Subcutaneous abdominal adipose tissue (tissue), 5 donors: ENCODE data around the gene KTN1.

Experiments used
- H3K27ac ChIP-seq: one replicate; pipeline ENCODE4 v1.7.0; 2013; ENCODE audit warnings: low read depth, mild to moderate bottlenecking, inconsistent platforms, low read length, moderate library complexity
- H3K27me3 ChIP-seq, 5 donors: one replicate each; pipeline ENCODE4 v1.7.0; 2013; ENCODE audit warnings: low read length in 5 of 5, inconsistent platforms in 1 of 5; ENCODE audit not compliant: control insufficient read depth in 5 of 5, insufficient read depth in 4 of 5
- H3K36me3 ChIP-seq, 5 donors: one replicate each; pipeline ENCODE4 v1.7.0; 2013; ENCODE audit warnings: low read length in 5 of 5; ENCODE audit not compliant: control insufficient read depth in 5 of 5, insufficient read depth in 5 of 5
- H3K4me1 ChIP-seq, 5 donors: one replicate each; pipeline ENCODE4 v1.7.0; 2013; ENCODE audit warnings: low read length in 5 of 5, mild to moderate bottlenecking in 3 of 5, moderate library complexity in 1 of 5; ENCODE audit not compliant: control insufficient read depth in 5 of 5, insufficient read depth in 5 of 5
- H3K4me3 ChIP-seq, 5 donors: one replicate each; pipeline ENCODE4 v1.7.0; 2013; ENCODE audit warnings: low read length in 5 of 5, low read depth in 1 of 5
- H3K9ac ChIP-seq, 5 donors: one replicate each; pipeline ENCODE4 v1.7.0; 2013; ENCODE audit warnings: low read length in 5 of 5, mild to moderate bottlenecking in 4 of 5, moderate library complexity in 3 of 5
- H3K9me3 ChIP-seq, 5 donors: one replicate each; pipeline ENCODE4 v1.7.0; 2013; ENCODE audit warnings: low read length in 5 of 5; ENCODE audit not compliant: control insufficient read depth in 5 of 5
- donor health status: healthy.
- donor health status: healthy.
- donor health status: healthy.
- donor health status: healthy.
- donor health status: healthy.

KTN1 gene

GRCh38 chr14:55587847-55588246, 7.8 kb downstream of the KTN1 start:
- H3K27ac ChIP-seq = no peak overlapping the region
- H3K4me1 ChIP-seq = peaks cover 0 to 48% (median 32%) of the 10 kb centered on the region in 5 donors
- no peaks in the 10 kb centered on the region for H3K27me3 ChIP-seq

GRCh38 chr14:55588259-55588699, 8.3 kb downstream of the KTN1 start:
- Histone ChIP-seq H3K27me3 (no peaks in the 10 kb centered on the region), H3K36me3 (no peaks in the 10 kb centered on the region), H3K9me3 (no peaks in the 10 kb centered on the region), H3K27ac (no peak overlapping the region), H3K4me3 (no peak overlapping the region), H3K9ac (no peak overlapping the region), H3K4me1 (peaks cover 0 to 48% (median 31%) of the 10 kb centered on the region in 5 donors)

More at GRCh38 chr14:55587847-55588246, 7.8 kb downstream of the KTN1 start:
- H3K9ac ChIP-seq = no peak overlapping the region
- H3K36me3 ChIP-seq = no peaks in the 10 kb centered on the region
- no peaks in the 10 kb centered on the region for H3K9me3 ChIP-seq
- no peak overlapping the region for H3K4me3 ChIP-seq

GRCh38 chr14:55589171-55589570, 9.2 kb downstream of the KTN1 start:
- Histone ChIP-seq H3K36me3 (no peaks in the 10 kb centered on the region), H3K4me3 (no peak overlapping the region), H3K9ac (no peak overlapping the region), H3K27ac (no peak overlapping the region), H3K27me3 (no peaks in the 10 kb centered on the region), H3K9me3 (no peaks in the 10 kb centered on the region), H3K4me1 (peaks cover 0 to 39% (median 24%) of the 10 kb centered on the region in 5 donors)

- Histone ChIP-seq H3K27ac (no peak overlapping the region), H3K9me3 (no peaks in the 10 kb centered on the region), H3K27me3 (no peaks in the 10 kb centered on the region), H3K4me3 (no peak overlapping the region), H3K36me3 (no peaks in the 10 kb centered on the region), H3K4me1 (peaks cover 0 to 20% (median 14%) of the 10 kb centered on the region in 5 donors), H3K9ac (no peak overlapping the region)
Observed at GRCh38 chr14:55592436-55592835, 12.4 kb downstream of the KTN1 start.

GRCh38 chr14:55593698-55594097, 13.7 kb downstream of the KTN1 start:
- no peaks in the 10 kb centered on the region for H3K27me3 ChIP-seq
- no peak overlapping the region for H3K27ac ChIP-seq
- H3K9ac ChIP-seq = no peak overlapping the region
- no peaks in the 10 kb centered on the region for H3K9me3 ChIP-seq
- no peaks in the 10 kb centered on the region for H3K36me3 ChIP-seq
- peaks cover 0 to 7% (median 5%) of the 10 kb centered on the region in 5 donors for H3K4me1 ChIP-seq
- H3K4me3 ChIP-seq = no peak overlapping the region

DNA sequence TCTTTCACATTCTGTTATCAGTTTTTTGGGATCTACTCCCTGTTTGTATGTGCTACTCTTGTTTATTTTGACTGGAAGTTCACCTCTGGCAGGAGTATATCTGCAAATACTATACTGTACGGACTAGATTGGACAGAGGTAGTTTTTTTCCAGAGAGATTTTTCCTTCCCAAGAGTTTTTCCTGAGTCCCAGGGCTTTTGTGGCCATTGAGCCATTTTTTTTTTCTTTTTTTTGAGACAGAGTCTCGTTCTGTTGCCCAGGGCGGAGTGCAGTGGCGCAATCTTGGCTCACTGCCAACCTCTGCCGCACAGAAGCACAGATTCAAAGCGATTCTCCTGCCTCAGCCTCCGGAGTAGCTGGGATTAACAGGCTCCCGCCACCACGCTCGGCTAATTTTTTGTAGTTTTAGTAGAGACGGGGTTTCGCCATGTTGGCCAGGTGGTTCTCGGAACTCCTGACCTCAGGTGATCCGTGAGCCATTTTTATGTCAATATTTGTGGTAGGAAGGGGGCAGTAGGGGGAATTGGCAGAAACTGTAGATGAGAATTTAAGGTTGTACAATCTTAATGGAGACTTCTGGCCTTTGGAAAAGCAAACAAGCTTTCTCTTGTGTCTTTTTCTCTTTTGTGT, 19.4 kb downstream of the KTN1 start:
- Histone ChIP-seq H3K36me3 (no peaks in the 10 kb centered on the region), H3K4me1 (peaks cover 0 to 21% (median 6%) of the 10 kb centered on the region in 5 donors), H3K9ac (no peak overlapping the region), H3K4me3 (no peak overlapping the region), H3K27me3 (no peaks in the 10 kb centered on the region), H3K9me3 (no peaks in the 10 kb centered on the region), H3K27ac (no peak overlapping the region)

DNA sequence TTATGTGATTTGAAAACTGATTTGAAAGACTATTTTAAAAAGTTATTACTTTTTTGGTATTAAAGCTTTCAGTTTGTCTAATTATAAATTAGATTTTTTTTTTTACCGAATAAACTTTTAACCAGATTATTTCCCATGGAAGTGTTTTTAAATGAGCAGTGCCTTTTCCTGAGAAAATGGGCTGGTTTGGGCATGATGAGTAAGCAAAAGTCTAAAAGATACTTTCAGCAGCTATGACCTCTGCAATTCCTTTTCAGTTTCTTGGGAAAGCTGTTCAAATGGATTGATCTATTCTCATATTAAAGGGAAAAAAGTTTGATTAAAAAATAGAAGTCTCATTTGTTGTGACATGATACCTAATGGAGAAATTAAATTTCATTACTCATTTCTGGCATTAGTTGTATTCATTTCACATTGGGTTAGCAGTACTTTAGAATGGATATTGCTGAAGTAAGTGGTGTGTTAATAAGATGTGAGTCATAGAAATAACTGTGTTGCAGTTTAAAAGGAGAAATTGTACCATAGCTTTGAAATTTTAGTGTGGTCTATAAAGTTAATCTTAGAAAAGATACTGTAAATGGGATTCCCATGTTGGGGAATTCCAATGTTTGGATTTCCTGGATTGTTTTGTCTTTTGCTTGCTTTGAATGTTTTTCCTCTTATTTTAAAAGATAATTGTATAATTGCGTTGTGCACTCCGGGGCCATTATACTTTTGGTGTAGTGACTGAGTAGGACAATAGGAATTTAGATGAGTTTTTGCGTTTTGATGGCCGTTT, 21.0 kb downstream of the KTN1 start:
- Histone ChIP-seq H3K9ac (no peak overlapping the region), H3K27ac (peak overlapping the region; percentile 19), H3K4me1 (peaks cover 0 to 21% (median 6%) of the 10 kb centered on the region in 5 donors), H3K36me3 (no peaks in the 10 kb centered on the region), H3K27me3 (no peaks in the 10 kb centered on the region), H3K9me3 (no peaks in the 10 kb centered on the region), H3K4me3 (no peak overlapping the region)

GRCh38 chr14:55603401-55603953, 23.5 kb downstream of the KTN1 start:
- no peaks in the 10 kb centered on the region for H3K27me3 ChIP-seq
- no peak overlapping the region for H3K4me3 ChIP-seq
- peaks cover 0 to 21% (median 11%) of the 10 kb centered on the region in 5 donors for H3K4me1 ChIP-seq
- H3K9ac ChIP-seq = no peak overlapping the region
- no peaks in the 10 kb centered on the region for H3K36me3 ChIP-seq
- no peaks in the 10 kb centered on the region for H3K9me3 ChIP-seq
- no peak overlapping the region for H3K27ac ChIP-seq

GRCh38 chr14:55604488-55604887, 24.5 kb downstream of the KTN1 start:
- no peaks in the 10 kb centered on the region for H3K27me3 ChIP-seq
- no peak overlapping the region for H3K4me3 ChIP-seq
- no peaks in the 10 kb centered on the region for H3K9me3 ChIP-seq
- H3K4me1 ChIP-seq = peaks cover 0 to 22% (median 11%) of the 10 kb centered on the region in 5 donors
- H3K9ac ChIP-seq = no peak overlapping the region
- no peak overlapping the region for H3K27ac ChIP-seq
- no peaks in the 10 kb centered on the region for H3K36me3 ChIP-seq

DNA sequence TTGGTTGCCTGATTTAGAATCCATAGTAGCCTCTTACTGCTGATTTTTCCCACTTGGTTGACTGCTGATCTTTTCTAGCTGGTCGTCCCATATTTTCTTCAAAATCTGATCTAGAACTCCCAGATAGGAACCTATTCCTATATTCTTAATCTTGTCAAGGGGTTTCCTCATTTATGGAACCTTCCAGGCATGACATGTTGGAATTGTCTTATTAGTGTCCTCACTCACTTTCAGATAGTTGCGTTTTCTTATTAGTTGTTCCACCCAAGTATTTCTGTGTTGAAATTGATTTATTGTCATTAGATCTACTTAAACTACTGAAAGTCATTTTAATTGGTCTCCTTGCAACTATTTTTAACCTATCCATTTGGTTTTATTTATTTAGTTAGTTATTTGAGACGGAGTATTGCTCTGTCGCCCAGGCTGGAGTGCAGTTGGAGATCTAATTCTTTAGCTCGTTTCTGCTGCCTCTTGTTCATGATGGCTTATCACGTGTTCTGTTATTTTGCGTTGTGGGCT, 25.0 kb downstream of the KTN1 start:
- Histone ChIP-seq H3K4me1 (peaks cover 0 to 25% (median 11%) of the 10 kb centered on the region in 5 donors), H3K27ac (no peak overlapping the region)

More for the DNA sequence above, 25.0 kb downstream of the KTN1 start:
- H3K9ac ChIP-seq = no peak overlapping the region
- H3K9me3 ChIP-seq = no peaks in the 10 kb centered on the region
- H3K36me3 ChIP-seq = no peaks in the 10 kb centered on the region
- H3K4me3 ChIP-seq = no peak overlapping the region
- no peaks in the 10 kb centered on the region for H3K27me3 ChIP-seq
